CD4-positive, alpha-beta T cell treated with Interleukin-12 subunit alpha and Interleukin-12 subunit beta, for 1 hour (primary cell): ENCODE results near the gene C12orf43.

Experiments
- DNase-seq: peaks from one replicate; pipeline ENCODE4 v3.0.0-alpha.2; 2020

C12orf43 gene

DNA sequence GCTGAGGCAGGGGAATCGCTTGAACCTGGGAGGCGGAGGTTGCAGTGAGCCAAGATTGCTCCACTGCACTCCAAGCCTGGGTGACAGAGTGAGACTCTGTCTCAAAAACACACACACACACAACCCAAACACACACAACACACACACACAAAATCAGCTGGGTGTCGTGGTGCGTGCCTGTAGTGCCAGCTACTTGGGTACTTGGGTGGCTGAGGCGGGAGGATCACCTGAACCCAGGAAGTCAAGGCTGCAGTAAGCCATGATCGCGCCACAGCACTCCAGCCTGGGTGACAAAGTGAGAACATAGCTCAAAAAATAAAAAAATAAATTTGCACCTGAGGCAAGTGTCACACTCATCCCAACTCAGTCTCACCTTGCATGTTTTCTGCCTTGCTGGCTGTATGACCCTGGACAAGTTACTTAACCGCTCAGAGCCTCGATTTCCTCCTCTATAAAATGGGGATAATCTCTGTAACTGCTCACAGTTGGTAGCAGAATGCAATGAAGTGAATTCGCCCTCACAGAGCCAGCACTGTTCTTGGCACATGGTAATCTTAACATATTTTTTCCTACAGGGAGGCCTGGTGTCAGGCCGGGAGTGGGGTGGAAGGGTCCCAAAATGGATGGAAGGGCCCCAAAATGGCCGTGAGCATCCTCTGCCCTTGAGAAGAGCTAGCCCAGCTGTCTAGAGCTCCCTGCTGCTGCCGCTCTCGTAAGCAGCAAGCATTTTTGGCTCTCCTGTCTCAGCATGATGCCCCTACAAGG lies 38.6 kb downstream of the C12orf43 start:
- no peak for DNase-seq

DNA sequence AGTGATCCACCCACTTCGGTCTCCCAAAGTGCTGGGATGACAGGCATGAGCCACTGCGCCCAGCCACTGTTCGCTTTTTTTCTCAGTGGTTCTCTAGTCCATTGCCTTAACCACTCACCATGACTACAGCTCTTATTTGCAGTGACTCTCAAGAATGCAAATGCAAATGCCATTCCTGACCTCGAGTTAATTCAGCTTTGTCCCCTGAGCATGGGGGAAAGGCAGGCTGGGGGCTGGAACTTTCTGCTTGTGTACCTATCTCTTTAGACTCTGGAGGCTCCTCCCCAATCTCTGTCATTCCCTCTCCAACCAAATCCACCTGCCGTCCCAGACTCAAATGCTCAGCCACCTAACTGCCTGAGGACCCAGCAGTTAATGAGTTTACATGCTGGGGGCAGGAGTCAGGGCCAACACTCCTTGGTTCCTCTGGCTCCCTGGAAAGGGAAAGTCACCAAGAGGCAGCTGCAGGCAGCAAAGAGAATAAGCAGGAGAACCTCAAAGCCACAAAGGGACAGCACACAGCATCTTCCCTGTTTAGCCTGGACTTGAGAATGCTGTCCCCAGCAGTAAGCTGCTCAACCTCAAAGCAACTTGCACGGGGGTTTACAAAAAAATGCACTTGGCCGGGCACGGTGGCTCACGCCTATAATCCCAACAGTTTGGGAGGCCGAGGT lies 43.3 kb downstream of the C12orf43 start:
- DNase-seq: no peak

DNA sequence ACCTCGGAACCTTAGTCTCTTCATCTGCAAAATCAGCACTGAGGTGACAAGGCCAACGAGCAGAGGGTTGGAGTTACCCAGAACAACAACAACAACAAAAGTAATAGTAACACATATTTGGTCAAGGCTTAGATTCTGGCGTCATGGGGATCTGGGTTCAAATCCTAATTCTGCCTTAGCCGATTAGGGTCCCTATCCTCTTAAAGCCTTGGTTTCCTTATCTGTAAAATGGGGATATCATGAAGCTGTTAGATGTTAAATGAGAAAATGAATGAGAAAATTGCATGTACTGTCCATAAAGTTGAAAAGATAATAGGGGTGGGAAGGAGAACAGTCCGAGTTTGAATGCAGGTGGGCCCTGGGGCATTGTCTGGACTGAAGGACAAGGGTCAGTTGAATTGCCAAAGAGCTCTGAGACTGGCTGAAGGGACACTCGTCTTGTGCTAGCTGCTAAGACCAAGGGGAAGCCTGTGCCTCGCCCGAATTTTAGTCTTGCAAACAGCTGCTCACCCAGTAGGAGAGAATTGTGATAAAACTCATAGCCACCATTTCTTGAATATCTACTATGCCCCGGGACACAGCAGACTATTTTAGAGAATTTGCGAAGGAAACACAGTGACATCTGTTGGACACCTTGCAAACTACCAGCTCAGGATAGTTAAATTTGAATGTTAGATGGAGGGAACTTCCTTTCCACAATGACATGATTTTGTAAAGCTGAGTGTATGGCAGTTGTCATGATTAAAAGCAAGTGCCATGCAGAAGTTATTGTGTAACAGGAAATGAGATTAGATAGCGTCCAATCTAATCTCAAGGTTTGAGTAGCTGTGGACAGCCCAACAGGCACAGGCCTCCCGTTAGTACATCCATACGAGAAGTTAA lies 44.7 kb downstream of the C12orf43 start:
- DNase-seq: peak; percentile 69

DNA sequence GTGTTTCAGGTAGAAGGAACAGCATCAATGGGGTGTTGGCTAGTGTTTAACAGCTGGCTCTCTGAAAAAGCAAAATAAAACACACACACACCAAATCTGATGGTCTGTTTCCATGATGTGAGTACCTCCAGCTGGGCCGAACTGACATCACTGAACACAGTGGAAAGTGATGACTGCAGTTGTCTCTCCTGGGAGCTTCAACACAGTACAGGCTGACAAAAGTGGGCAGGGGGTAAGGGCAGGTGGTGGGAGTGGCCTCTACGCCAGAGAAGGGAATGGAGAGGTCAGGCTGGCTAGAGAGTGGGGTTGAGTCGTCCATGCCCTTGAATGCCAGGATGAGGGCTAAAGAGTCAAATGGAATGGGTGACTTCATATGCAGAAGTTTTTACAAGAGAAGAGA lies 46.0 kb downstream of the C12orf43 start:
- DNase-seq: no peak

DNA sequence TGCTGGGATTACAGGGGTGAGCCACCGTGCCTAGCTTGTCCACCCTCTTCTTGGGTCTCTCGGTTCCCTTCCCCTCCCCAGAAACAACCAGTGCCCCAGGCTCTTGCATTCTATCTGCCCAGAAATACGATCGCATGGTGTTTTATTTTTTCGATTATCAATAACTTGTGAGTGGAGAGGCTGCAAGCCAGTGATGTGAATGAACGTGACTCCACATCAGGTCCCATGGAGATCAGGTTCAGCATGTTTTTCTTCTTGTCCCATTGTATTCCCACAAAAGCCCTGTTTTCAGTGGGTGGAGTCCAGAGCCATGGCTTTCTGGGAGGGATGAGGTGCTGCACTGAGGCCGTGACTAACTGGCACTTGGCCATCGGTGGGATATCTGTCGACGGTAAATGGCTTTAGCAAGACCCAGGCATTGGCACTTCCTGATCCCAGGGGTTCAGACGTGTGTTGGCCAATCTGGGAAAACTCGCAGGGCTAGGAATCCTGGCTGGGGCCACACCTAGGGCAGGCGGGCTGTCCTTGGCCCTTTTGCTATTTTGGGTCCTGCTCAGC lies 50.7 kb downstream of the C12orf43 start:
- DNase-seq: no peak

DNA sequence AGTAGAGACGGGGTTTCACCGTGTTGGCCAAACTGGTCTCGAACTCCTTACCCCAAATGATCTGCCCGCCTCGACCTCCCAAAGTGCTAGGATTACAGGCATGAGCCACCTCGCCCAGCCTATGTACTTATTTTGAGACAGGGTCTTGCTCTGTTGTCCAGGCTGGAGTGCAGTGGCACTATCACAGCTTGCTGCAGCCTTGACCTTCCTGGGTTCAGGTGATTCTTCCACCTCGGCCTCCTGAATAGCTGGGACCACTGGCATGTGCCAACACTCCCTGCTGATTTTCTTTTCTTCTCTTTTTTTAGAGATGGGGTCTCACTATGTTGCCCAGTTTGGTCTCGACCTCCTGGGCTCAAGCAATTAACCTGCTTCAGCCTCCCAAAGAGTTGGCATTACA lies 52.0 kb downstream of the C12orf43 start:
- DNase-seq: no peak

DNA sequence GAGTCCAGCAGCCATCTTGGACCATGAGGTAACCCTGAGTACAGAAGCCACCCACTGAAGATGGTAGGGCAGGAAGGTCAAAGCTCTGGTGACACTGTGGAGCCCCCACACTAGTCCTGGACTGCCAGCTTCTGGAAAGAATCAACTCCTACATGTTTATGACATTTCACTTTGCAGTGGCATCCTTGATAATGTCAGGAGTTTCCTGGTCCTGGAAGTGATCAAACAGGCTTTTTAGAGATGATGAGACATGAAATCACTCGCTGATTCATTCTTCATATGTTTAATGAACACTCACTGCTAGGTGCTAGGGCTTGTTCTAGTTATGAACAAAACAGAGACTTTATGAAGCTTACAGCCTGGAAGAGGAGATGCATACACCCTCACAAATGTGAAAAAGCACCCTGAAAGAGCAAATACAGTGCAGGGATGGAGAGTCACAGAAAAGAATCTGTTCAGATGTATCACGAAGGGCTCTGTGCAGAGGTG lies 53.7 kb downstream of the C12orf43 start:
- no peak for DNase-seq

DNA sequence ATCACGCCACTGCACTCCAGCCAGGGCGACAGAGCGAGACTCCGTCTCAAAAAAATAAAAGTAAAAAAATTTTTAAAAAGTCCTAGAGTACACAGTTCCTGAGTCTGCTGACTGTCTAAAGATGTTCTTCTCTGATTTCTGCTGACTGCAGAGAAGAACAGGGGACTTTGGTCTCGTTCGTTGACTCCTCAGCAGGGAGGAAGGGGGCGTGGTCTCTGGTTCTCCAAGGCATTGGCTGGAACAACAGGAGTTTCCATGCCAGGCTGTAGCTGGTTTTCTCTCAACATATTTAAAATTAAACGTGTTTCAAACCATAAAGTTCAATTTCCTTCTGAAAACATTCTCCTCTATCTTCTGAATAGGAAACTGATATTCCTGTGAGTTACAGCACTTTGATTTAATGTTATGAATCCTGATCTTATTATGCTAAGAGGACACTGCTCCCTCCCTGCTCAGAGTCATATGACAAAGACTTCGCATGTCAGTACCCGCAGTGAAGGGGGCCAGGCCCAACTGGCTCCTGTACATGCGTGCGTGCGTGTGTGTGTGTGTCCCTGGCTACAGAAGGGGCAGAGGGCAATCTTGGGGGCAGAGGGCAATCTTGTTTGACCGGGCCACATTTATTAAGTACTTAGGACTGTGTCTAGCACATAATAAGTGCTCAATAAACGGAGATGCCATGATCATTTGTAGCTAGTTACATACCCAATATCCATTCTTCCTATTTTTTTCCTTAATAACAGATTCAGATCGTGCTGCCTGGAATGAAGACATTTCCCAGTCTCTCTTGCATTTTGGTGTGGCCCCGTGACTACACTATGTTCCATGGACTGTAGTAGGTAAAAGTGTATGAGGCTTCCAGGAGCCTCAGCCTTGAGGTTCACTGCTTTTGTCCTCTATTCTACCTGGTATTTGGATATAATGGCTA lies 54.4 kb downstream of the C12orf43 start:
- no peak for DNase-seq

DNA sequence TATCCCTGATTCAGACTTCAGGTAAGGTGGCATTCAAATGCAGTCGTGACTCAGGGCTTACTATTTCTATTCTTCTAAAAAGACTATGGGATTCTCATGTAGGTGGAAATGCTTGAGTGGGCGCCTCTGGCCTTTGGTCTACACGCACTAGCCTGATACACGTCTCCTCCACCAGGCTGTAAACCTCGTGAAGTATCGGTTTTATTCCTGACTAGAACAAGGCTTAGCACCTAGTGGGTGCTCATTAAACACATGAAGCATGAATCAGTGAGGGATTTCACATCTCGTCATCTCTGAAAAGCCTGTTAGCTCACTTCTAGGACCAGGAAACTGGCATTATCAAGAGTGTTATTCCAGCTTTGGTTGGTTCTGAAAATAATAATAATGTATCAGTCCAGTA lies 55.6 kb downstream of the C12orf43 start:
- no peak for DNase-seq

DNA sequence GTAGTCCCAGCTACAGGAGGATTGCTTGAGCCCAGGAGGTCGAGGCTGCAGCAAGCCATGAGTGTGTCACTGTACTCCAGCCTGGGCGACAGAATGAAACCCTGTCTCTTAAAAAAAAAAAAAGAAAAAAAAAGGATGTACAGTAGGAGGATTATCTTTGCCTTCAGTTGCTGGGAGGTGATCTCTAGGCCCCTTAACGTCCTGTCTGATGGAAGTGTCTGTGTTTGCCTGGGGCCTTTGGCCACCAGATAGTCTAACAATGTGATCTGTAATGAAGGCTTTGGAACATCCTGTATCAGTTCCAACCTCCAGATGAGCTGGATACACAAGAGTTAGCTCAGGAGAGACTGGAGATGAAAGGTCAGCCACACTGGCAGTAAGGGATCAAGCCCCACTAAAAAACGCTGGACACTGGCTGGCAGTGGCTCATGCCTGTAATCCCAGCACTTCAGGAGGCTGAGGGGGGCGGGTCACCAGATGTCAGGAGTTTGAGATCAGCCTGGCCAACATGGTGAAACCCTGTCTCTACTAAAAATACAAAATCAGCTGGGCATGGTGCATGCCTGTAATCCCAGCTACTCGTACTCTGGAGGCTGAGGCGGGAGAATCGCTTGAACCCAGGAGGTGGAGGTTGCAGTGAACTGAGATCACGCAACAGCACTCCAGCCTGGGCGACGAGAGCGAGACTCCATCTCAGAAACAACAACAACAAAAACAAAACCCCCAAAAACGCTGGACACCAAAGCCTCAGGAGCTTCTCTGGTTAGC lies 57.0 kb downstream of the C12orf43 start:
- no peak for DNase-seq

DNA sequence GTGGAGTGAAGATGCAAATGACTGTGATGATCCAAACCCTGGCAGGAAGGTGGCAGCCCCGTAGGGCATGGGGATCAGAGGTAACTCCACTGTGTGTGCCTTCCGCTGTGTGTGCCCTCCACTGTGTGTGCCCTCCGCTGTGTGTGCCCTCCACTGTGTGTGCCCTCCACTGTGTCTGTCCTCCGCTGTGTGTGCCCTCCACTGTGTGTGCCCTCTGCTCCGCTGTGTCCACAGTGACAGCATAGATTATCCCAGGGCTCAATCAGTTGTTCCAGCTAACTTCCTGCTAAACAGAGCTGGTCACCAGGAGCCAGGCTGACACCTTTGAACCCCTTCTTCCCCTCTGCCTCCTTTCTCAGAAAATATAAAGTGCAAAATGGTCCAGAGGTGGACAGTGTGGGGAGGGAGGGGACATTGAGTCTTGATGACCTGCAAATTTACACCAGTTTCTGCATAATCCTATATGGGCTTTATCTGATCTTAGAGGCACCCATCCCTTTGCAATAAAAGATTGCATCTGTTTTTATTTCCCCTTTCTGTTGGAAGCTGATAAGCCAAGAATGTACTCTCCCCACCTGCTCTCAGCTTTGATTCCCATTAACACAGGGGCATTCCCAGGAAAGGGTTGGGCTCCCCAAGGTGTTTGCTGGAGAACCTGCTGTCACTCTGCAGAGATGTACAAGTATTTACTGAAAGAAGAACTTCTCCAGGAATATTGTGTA lies 59.5 kb downstream of the C12orf43 start:
- DNase-seq: no peak

DNA sequence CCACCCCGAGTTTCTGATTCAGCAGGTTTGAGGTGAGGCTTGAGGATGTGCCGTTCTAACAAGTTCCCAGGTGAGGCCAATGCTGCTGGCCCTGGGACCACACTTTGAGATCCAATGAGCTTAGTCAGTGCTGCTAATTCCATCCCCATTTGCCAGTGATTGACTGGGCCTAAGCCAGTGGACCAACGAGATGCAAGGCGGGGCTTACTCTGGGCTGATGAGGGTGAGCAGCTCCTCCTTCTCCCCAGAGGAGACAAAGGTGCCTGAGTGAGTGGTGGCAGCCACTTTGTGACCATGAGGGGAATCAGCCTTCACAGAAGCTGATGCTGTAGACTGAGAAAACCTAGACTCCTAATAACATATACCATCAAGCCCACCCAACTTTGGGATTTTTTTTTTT lies 61.1 kb downstream of the C12orf43 start:
- no peak for DNase-seq

DNA sequence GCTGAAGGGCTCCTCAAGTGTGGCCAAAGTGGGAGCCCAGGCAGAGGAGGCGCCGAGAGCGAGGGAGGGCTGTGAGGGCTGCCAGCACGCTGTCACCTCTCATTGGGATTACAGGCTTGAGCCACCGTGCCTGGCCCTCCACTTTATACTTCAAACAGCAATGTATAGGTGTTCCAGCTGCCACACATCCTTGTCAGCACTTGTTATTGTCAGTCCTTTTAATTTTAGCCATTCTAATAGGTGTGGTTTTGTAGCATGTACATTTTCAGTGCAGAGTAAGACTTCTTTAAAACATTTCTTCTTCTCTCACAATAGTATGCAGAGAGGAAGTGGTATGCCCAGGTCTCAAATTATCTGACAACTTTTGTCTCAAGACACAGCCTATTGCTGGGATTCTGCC lies 65.5 kb downstream of the C12orf43 start:
- DNase-seq: no peak
